Type B pancreatic cell (in vitro differentiated cells): Measurements from ENCODE around the gene LCOR. TPM values are rescaled to one million over a fixed set of nuclear protein-coding genes. Genes with fewer than 3 reads are reported as not detected.

Source experiments
- DNase-seq: peaks from one replicate; pipeline ENCODE4 v3.0.0; 2021; ENCODE audit warnings: mixed read lengths; ENCODE audit not compliant: unreplicated experiment; ENCODE audit errors: extremely low spot score
- H3K27ac Mint-ChIP-seq: 2 replicates; pipeline ENCODE4 v1.8.0; 2021; ENCODE audit warnings: mild to moderate bottlenecking, mixed read lengths
- H3K27me3 Mint-ChIP-seq: 2 replicates; pipeline ENCODE4 v1.8.0; 2021; ENCODE audit warnings: mixed read lengths
- H3K36me3 Mint-ChIP-seq: 2 replicates; pipeline ENCODE4 v1.8.0; 2021; ENCODE audit warnings: mixed read lengths
- H3K4me1 Mint-ChIP-seq: one replicate; pipeline ENCODE4 v1.8.0; 2021; ENCODE audit warnings: mixed read lengths; ENCODE audit not compliant: unreplicated experiment
- H3K4me3 Mint-ChIP-seq: 2 replicates; pipeline ENCODE4 v1.8.0; 2021; ENCODE audit warnings: mild to moderate bottlenecking, mixed read lengths
- H3K9me3 Mint-ChIP-seq: 2 replicates; pipeline ENCODE4 v1.8.0; 2021; ENCODE audit warnings: mixed read lengths
- long read RNA-seq: library from polyadenylated mRNA; unstranded; transcript quantifications from one replicate; pipeline ENCODE4 v2.0.0, GENCODE V29; 2020
- total RNA-seq: library from RNA; stranded (reverse); gene quantifications from 2 replicates; pipeline ENCODE4 v1.2.1, GENCODE V29; 2021; ENCODE audit warnings: low replicate concordance
- TF ChIP-seq, protein P1 (sequence below): fragments of 200-600 bp; sonication (generic); conservative IDR thresholded peaks from 2 replicates; pipeline ENCODE4 v1.5.0; 2021; ENCODE audit warnings: antibody characterized with exemption, mild to moderate bottlenecking

Gene LCOR
- total RNA-seq, result 53.6 and 55.1 TPM in 2 replicates
- long read RNA-seq, full-length matches to known transcripts, result 9 of 78 reads
- long read RNA-seq, partial matches to known transcripts, result 13 of 78 reads
- long read RNA-seq, other reads (novel, unspliced or antisense), result 56 of 78 reads

GRCh38 chr10:96831867-96832720 is at the start of gene LCOR:
TSS of gene LCOR (plus strand) at chr10:96832298. CDS start at chr10:96949058, 116,760 bp downstream.
- H3K9me3 Mint-ChIP-seq, result no peaks in the 10 kb centered on the region
- peak within 1 kb of the TSS; percentile 97 for H3K27ac Mint-ChIP-seq
- peaks cover 39% of the 10 kb centered on the region for H3K4me1 Mint-ChIP-seq
- peak; percentile 89 for DNase-seq
- TF ChIP-seq, protein P1, sequence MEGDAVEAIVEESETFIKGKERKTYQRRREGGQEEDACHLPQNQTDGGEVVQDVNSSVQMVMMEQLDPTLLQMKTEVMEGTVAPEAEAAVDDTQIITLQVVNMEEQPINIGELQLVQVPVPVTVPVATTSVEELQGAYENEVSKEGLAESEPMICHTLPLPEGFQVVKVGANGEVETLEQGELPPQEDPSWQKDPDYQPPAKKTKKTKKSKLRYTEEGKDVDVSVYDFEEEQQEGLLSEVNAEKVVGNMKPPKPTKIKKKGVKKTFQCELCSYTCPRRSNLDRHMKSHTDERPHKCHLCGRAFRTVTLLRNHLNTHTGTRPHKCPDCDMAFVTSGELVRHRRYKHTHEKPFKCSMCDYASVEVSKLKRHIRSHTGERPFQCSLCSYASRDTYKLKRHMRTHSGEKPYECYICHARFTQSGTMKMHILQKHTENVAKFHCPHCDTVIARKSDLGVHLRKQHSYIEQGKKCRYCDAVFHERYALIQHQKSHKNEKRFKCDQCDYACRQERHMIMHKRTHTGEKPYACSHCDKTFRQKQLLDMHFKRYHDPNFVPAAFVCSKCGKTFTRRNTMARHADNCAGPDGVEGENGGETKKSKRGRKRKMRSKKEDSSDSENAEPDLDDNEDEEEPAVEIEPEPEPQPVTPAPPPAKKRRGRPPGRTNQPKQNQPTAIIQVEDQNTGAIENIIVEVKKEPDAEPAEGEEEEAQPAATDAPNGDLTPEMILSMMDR, result peak; percentile 20
- peaks cover 5% of the 10 kb centered on the region for H3K36me3 Mint-ChIP-seq
- peak within 1 kb of the TSS; percentile 97 for H3K4me3 Mint-ChIP-seq
- no peaks in the 10 kb centered on the region for H3K27me3 Mint-ChIP-seq

- Mint-ChIP-seq H3K27me3 (no peaks in the 10 kb centered on the region), H3K27ac (no peak overlapping the region), H3K36me3 (no peaks in the 10 kb centered on the region), H3K4me3 (no peak overlapping the region), H3K9me3 (no peaks in the 10 kb centered on the region), H3K4me1 (no peaks in the 10 kb centered on the region)
- TF ChIP-seq, protein P1, result no peak
- no peak for DNase-seq
These were observed 47.8 kb upstream of the LCOR start for GRCh38 chr10:96784253-96784652.

DNA sequence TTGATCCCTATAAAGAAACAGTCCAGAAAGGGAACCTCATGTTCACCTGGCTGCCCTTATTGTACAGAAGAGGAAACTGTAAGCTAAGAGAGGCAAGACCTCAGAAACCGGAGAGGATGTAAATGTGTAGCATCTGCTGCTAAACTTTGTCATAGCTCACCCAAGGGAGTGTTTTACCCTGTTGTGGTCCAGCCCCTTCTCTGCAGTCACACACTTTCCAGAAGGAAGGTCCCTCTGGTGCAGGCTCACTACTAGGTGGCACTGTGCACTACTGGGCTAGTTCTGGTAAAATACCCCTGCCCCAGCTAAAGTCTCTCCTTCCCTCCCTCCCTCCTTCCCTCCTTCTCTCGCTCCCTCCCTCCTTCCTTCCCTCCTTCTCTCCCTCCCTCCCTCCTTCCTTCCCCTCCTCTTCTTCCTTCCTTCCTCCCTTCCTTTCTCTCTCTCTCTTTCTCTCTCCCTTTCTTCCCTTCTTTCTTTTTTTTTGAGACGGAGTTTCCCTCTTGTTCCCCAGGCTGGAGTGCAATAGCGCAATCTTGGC is 42.5 kb upstream of the LCOR start:
- TF ChIP-seq, protein P1, result no peak
- no peak overlapping the region for H3K4me3 Mint-ChIP-seq
- no peaks in the 10 kb centered on the region for H3K36me3 Mint-ChIP-seq
- H3K27me3 Mint-ChIP-seq, result peaks cover 13% of the 10 kb centered on the region
- no peaks in the 10 kb centered on the region for H3K4me1 Mint-ChIP-seq
- H3K9me3 Mint-ChIP-seq, result no peaks in the 10 kb centered on the region
- no peak for DNase-seq
- H3K27ac Mint-ChIP-seq, result no peak overlapping the region

DNA sequence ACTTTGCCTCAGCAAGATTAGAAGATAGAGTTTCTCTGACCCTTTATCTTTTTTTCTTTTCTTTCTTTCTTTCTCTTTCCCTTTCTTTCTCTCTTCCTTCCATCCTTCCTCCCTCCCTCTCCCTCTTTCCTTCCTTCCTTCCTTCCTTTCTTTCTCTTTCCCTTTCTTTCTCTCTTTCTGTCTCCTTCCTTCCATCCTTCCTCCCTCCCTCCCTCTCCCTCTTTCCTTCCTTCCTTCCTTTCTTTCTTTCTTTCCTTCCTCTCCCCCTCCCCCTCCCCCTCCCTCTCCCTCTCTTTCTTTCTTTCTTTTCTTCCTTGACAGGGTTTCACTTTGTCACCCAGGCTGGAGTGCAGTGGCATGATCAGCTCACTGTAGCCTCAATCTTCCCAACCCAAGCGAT is 40.2 kb upstream of the LCOR start:
- Mint-ChIP-seq H3K4me3 (no peak overlapping the region), H3K4me1 (no peaks in the 10 kb centered on the region), H3K9me3 (no peaks in the 10 kb centered on the region), H3K36me3 (no peaks in the 10 kb centered on the region), H3K27me3 (peaks cover 13% of the 10 kb centered on the region), H3K27ac (no peak overlapping the region)
- no peak for DNase-seq
- TF ChIP-seq, protein P1, result no peak

DNA sequence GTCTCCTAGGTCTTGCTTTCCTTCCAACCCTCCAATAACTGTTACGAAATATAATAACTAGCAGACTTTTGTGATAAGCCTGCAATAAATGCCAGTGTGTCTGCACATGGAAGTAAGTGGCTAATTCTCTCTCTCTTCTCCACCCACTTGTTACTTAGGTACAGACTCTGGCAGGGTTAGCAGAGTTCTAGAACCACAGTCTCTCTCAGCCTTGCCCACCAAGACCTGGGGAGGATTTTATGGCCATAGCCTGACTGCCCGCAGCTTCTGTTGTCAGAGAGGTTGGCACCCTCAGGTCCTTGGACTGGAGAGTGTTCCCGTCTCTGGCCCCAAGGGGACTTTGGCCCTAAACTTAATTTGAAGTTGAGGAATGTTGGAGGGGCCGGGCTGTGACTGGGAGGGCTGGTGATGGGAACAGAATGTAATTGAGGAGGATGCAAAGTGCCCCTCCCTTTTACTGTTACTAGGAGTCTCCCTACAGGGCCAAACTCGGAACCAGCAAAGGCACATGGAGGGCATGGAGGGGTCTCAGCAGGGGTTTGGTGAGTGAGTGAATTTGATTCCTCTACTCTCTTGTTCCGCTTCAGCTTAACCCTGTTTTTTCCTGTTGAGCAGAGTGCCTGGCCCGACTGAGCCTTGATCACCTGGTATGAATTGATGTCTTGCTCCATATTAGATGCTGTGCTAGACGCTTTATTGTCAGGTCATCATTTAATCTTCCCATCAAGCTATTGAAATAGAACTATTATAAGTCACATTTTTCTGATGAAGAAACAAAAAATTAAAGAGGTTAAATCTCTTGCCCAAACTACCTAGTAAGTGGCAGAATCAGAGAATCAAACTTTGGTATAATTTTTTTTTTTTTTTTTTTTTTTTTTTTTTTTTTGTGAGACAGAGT is 37.0 kb upstream of the LCOR start:
- DNase-seq, result no peak
- Mint-ChIP-seq H3K27me3 (peaks cover 13% of the 10 kb centered on the region), H3K9me3 (no peaks in the 10 kb centered on the region), H3K27ac (no peak overlapping the region), H3K36me3 (no peaks in the 10 kb centered on the region), H3K4me1 (peaks cover 4% of the 10 kb centered on the region), H3K4me3 (no peak overlapping the region)
- TF ChIP-seq, protein P1, result no peak
